HEK293T (cell line): ENCODE data around the gene CRYBG3.

ENCODE experiments used
- CTCF ChIA-PET: fragments of 350-600 bp; formaldehyde crosslinking; extraction: SDS; loops from one replicate; lab custom pipeline; 2021; ENCODE audit warnings: antibody characterized with exemption, inconsistent platforms; lab: Yijun Ruan, JAX
- POLR2A ChIA-PET: fragments of 350-600 bp; formaldehyde crosslinking; extraction: SDS; loops from one replicate; lab custom pipeline; 2020; ENCODE audit warnings: antibody characterized with exemption, inconsistent platforms; lab: Yijun Ruan, JAX
- DNase-seq: peaks from one replicate; pipeline ENCODE4 v3.0.0; 2012; ENCODE audit warnings: mixed read lengths; ENCODE audit errors: extremely low spot score
- ARNT ChIP-seq: fragments of 450-650 bp; IDR thresholded peaks from 2 replicates; pipeline ENCODE4 v1.6.1; 2017; ENCODE audit warnings: mild to moderate bottlenecking
- BHLHE40 ChIP-seq: fragments of 450-650 bp; IDR thresholded peaks from 2 replicates; pipeline ENCODE4 v1.6.1; 2016; ENCODE audit warnings: mild to moderate bottlenecking, moderate library complexity, borderline replicate concordance
- CTBP1 ChIP-seq: fragments of 450-650 bp; IDR thresholded peaks from 2 replicates; pipeline ENCODE4 v1.6.1; 2016; ENCODE audit warnings: borderline replicate concordance
- ELF4 ChIP-seq: fragments of 450-650 bp; IDR thresholded peaks from 2 replicates; pipeline ENCODE4 v1.6.1; 2017; ENCODE audit warnings: antibody characterized with exemption
- FOXA1 ChIP-seq: fragments of 450-650 bp; IDR thresholded peaks from 2 replicates; pipeline ENCODE4 v1.6.1; 2016; ENCODE audit warnings: mild to moderate bottlenecking
- FOXK2 ChIP-seq: fragments of 450-650 bp; IDR thresholded peaks from 2 replicates; pipeline ENCODE4 v1.6.1; 2016; ENCODE audit warnings: mild to moderate bottlenecking
- FOXM1 ChIP-seq: fragments of 450-650 bp; IDR thresholded peaks from 2 replicates; pipeline ENCODE4 v1.6.1; 2017; ENCODE audit warnings: mild to moderate bottlenecking, borderline replicate concordance
- HDGF ChIP-seq: fragments of 450-650 bp; IDR thresholded peaks from 2 replicates; pipeline ENCODE4 v1.6.1; 2017; ENCODE audit warnings: antibody characterized with exemption, borderline replicate concordance
- L3MBTL2 ChIP-seq: fragments of 450-650 bp; conservative IDR thresholded peaks from 2 replicates; pipeline ENCODE4 v1.6.1; 2016; ENCODE audit warnings: mild to moderate bottlenecking
- LEF1 ChIP-seq: fragments of 450-650 bp; IDR thresholded peaks from 2 replicates; pipeline ENCODE4 v1.6.1; 2017; ENCODE audit warnings: mild to moderate bottlenecking, borderline replicate concordance
- NFRKB ChIP-seq: fragments of 450-650 bp; IDR thresholded peaks from 2 replicates; pipeline ENCODE4 v1.6.1; 2016; ENCODE audit warnings: mild to moderate bottlenecking, moderate library complexity
- SP1 ChIP-seq: fragments of 450-650 bp; IDR thresholded peaks from 2 replicates; pipeline ENCODE4 v1.6.1; 2017
- SUZ12 ChIP-seq: fragments of 450-650 bp; IDR thresholded peaks from 2 replicates; pipeline ENCODE4 v1.6.1; 2016; ENCODE audit warnings: mild to moderate bottlenecking
- TARDBP ChIP-seq: fragments of 450-650 bp; IDR thresholded peaks from 2 replicates; pipeline ENCODE4 v1.6.1; 2016
- ZNF384 ChIP-seq: fragments of 450-650 bp; IDR thresholded peaks from 2 replicates; pipeline ENCODE4 v1.6.1; 2016
- TF ChIP-seq, protein P1 (sequence below): fragments of 450-650 bp; IDR thresholded peaks from 2 replicates; pipeline ENCODE4 v1.6.1; 2016

CRYBG3 gene

DNA sequence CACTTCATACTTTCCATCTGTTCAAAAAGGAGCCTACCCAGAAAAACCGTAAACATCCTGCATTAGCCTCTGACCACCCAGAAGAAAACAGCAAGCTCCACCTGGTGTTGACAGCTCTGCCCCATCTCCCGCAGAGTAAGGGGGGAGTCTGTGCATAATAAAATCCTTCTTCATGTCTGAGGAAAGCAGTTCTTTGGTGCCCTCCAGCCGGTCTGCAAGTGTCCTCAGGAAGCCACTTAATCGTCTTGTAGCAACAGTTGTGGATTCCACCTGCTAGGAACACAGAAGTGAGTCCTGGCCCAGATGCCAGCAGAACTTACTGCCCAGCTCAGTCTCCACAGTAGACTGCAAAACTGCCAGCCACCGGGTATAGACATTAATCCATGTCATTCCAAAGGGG, 127.9 kb downstream of the CRYBG3 start:
- ChIA-PET CTCF (no interaction called here), POLR2A (no interaction called here)
- no peak for TF ChIP-seq ELF4
- no peak for TF ChIP-seq TARDBP
- no peak for TF ChIP-seq FOXK2
- no peak for TF ChIP-seq ARNT
- TF ChIP-seq ZNF384 = no peak
- no peak for TF ChIP-seq HDGF
- TF ChIP-seq BHLHE40 = no peak
- TF ChIP-seq FOXA1 = no peak
- TF ChIP-seq FOXM1 = no peak
- no peak for TF ChIP-seq CTBP1
- TF ChIP-seq SUZ12 = no peak
- TF ChIP-seq, protein P1, sequence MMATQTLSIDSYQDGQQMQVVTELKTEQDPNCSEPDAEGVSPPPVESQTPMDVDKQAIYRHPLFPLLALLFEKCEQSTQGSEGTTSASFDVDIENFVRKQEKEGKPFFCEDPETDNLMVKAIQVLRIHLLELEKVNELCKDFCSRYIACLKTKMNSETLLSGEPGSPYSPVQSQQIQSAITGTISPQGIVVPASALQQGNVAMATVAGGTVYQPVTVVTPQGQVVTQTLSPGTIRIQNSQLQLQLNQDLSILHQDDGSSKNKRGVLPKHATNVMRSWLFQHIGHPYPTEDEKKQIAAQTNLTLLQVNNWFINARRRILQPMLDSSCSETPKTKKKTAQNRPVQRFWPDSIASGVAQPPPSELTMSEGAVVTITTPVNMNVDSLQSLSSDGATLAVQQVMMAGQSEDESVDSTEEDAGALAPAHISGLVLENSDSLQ = no peak
- no peak for TF ChIP-seq L3MBTL2
- no peak for TF ChIP-seq SP1
- no peak for TF ChIP-seq NFRKB
- TF ChIP-seq LEF1 = no peak
- no peak for DNase-seq

DNA sequence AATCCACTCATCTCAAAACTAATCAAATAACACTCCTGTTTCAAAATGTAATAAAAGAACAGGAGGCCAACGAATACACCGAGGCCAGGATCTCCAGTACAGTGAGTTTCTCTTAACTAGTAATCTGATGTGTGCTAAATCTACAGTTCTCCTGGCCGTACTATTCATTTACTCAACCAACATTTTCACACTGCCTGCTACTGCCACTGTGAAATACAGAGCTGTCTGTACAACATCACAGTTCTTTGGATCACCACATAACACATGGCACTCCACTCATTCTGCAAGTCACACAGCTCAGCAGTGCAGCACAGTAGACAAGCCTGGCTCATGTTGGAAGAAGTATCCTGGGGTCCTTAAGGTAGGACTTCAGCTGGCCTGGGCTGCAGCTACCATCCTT, 128.5 kb downstream of the CRYBG3 start:
- POLR2A ChIA-PET = no interaction called here
- DNase-seq = no peak
- CTCF ChIA-PET = no interaction called here
- TF ChIP-seq, protein P1 = no peak
- TF ChIP-seq L3MBTL2 (no peak), FOXK2 (no peak), FOXA1 (no peak), ZNF384 (no peak), SUZ12 (no peak), LEF1 (no peak), HDGF (no peak), TARDBP (no peak), BHLHE40 (no peak), CTBP1 (no peak), NFRKB (no peak), FOXM1 (no peak)

DNA sequence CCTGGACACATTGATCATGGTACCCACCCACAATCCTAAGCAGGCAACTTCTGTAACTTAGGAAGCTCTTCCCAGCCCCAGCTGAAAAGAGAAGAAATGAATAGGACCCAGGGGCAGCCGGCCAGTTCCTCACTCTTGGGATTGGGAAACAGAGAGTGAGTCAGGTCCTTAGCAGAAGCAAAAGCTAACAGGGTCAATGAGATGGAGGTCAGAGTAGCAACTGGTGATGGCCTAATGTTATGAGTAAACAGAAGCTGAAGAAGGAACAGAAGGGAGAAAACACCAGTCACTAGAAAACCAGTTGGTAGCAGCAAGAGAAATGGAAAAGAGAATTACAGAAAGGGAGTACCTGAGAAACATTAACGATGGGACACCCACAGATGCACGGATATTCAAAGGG, 130.5 kb downstream of the CRYBG3 start:
- DNase-seq = no peak
- ChIA-PET POLR2A (no interaction called here), CTCF (no interaction called here)
- TF ChIP-seq FOXK2 (no peak), ZNF384 (no peak), HDGF (no peak), LEF1 (no peak), BHLHE40 (no peak), FOXA1 (no peak), ARNT (no peak), TARDBP (no peak), L3MBTL2 (no peak), SP1 (no peak), SUZ12 (no peak), ELF4 (no peak)

DNA sequence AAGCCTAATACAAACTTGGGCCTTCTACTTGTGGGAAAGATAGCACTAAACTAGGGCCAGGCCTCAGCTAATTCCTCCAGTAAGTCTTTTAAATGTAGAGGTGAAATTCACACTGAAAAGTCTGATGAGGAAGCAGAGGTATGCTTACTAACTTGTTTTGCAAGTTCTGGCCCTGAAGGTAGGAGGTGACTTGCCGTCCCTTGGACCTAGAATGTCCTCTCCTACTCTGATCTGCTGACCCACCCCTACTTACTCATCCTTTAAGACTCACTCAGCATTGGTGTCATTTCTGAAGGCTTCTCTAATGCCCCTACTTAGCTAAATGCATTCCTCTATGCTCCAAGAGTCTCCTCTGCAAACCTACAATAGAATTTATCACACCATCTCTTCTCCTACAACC, 131.1 kb downstream of the CRYBG3 start:
- ChIA-PET CTCF (interaction anchor here (0.7 kb wide), 1 partner anchor 31 kb away, joined by 7 read pairs; no protein-coding TSS in a partner anchor), POLR2A (no interaction called here)
- TF ChIP-seq TARDBP (no peak), HDGF (no peak), NFRKB (no peak), SP1 (no peak)
- no peak for DNase-seq

GRCh38 chr3:97954228-97954827, 132.5 kb downstream of the CRYBG3 start:
- ChIA-PET CTCF (no interaction called here), POLR2A (interaction anchor here (0.8 kb wide), 1 partner anchor 17 kb away, joined by 3 read pairs; no protein-coding TSS in a partner anchor)
- TF ChIP-seq NFRKB (no peak), SUZ12 (no peak), ZNF384 (no peak), TARDBP (no peak), LEF1 (no peak), ARNT (no peak), FOXA1 (no peak), HDGF (no peak), ELF4 (no peak), CTBP1 (no peak), L3MBTL2 (no peak), SP1 (no peak), BHLHE40 (no peak), FOXK2 (no peak)
- TF ChIP-seq, protein P1 = no peak
- DNase-seq = no peak

DNA sequence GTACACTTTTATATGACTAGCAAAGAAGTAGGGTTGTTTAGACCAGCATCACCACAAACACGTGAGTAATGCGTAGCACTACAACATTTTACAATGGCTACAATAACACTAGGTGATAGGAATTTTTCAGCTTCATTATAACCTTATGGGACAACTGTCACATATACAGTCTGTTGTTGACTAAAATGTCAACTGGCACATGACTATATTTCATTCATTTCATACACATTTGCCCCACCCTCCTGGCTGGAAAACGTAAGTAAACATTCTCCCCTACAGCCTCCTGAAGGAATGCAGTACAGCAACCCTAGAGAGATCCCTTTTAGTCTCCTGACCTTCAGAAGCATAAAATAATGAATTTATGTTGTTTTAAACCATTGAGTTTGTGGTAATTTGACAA, 134.2 kb downstream of the CRYBG3 start:
- POLR2A ChIA-PET = no interaction called here
- DNase-seq = no peak
- no peak for TF ChIP-seq FOXA1
- CTCF ChIA-PET = no interaction called here
